Measurements from ENCODE around the gene MCM9.

MCM9 gene

GRCh38 chr6:118829817-118830478 is 105.0 kb downstream of the MCM9 start:
- no peak for DNase-seq (ENCODE audit: low read depth)
- H3K4me3 ChIP-seq (ENCODE audit: low read depth, low read length), result no peak overlapping the region
- in situ Hi-C loops (cut with HindIII; ENCODE audit: low sequenced_read_pairs), result no loop called here
- TF ChIP-seq, protein P1, sequence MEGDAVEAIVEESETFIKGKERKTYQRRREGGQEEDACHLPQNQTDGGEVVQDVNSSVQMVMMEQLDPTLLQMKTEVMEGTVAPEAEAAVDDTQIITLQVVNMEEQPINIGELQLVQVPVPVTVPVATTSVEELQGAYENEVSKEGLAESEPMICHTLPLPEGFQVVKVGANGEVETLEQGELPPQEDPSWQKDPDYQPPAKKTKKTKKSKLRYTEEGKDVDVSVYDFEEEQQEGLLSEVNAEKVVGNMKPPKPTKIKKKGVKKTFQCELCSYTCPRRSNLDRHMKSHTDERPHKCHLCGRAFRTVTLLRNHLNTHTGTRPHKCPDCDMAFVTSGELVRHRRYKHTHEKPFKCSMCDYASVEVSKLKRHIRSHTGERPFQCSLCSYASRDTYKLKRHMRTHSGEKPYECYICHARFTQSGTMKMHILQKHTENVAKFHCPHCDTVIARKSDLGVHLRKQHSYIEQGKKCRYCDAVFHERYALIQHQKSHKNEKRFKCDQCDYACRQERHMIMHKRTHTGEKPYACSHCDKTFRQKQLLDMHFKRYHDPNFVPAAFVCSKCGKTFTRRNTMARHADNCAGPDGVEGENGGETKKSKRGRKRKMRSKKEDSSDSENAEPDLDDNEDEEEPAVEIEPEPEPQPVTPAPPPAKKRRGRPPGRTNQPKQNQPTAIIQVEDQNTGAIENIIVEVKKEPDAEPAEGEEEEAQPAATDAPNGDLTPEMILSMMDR (IDR thresholded peaks at IDR 0.05; ENCODE audit: low read depth, low read length, missing control alignments), result no peak

- no peak for DNase-seq (ENCODE audit: low read depth)
- TF ChIP-seq, protein P1 (IDR thresholded peaks at IDR 0.05; ENCODE audit: low read depth, low read length, missing control alignments), result no peak
- H3K4me3 ChIP-seq (ENCODE audit: low read depth, low read length), result no peak overlapping the region
- in situ Hi-C loops (cut with HindIII; ENCODE audit: low sequenced_read_pairs), result no loop called here
Measured at GRCh38 chr6:118826096-118826495, 108.9 kb downstream of the MCM9 start.

DNA sequence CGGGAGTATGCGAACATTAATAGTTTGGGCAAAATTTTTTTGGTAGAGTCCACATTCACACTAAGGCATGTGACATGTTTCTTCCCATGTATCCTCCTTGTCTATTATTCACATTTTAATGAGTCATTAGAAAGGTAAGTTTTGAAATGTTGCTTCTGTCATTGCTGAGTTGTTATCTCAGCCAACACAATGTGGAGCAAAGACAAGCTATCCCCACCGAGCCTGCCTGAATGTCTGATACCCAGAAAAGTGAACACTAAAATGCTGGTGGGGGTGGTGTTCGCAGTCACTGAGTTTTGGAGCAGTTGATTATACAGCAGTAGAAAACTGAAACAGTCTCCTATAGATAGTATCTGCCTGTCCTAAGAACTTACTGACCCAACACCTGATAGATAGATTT is 109.3 kb downstream of the MCM9 start:
- in situ Hi-C loops (cut with HindIII; ENCODE audit: low sequenced_read_pairs), result no loop called here
- DNase-seq (ENCODE audit: low read depth), result no peak
- no peak overlapping the region for H3K4me3 ChIP-seq (ENCODE audit: low read depth, low read length)
- TF ChIP-seq, protein P1 (IDR thresholded peaks at IDR 0.05; ENCODE audit: low read depth, low read length, missing control alignments), result no peak

DNA sequence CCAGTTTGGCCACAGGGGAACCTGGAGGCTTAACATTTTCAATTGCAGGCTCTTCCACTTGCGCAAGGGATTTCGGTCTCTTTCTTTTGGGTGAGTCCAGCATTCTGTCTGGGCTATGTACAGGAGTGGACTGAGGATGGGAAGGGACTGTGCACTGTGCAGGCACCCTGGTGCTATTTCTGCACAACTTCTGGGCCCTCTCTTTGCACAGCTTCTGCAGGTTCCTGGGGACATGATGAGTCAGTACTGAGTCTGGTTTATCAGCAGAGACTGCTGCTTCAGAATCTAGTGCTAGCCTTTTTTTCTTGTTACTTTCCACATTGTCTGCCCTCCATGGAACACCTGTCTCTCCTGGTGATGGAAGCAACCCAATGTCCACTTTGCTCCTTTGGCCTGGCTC is 119.5 kb downstream of the MCM9 start:
- in situ Hi-C loops (cut with HindIII; ENCODE audit: low sequenced_read_pairs), result no loop called here
- TF ChIP-seq, protein P1 (IDR thresholded peaks at IDR 0.05; ENCODE audit: low read depth, low read length, missing control alignments), result no peak
- no peak for DNase-seq (ENCODE audit: low read depth)

GRCh38 chr6:118813775-118814174 is 121.2 kb downstream of the MCM9 start:
- in situ Hi-C loops (cut with HindIII; ENCODE audit: low sequenced_read_pairs), result no loop called here
- TF ChIP-seq, protein P1 (IDR thresholded peaks at IDR 0.05; ENCODE audit: low read depth, low read length, missing control alignments), result no peak
- no peak for DNase-seq (ENCODE audit: low read depth)

More for the DNA sequence above, 119.5 kb downstream of the MCM9 start:
- no peak overlapping the region for H3K4me3 ChIP-seq (ENCODE audit: low read depth, low read length)

DNA sequence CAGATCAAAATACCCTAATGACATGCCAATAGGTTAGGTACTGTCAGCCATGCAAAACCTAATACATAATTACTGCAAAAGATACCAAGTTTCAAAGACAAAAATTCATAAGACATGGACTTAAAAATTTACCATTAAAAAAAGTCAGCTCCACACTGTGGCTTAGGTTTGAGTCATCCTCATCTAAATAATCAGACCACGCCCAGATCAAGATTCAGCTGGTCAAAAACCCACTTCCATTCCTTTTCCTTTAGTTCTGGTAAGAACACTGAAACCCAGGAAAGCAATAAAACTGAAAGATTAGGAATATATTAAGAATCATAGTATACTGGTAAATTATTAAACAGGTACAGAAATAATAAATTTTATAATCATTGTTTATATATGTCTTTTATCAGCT is 122.0 kb downstream of the MCM9 start:
- DNase-seq (ENCODE audit: low read depth), result no peak
- TF ChIP-seq, protein P1 (IDR thresholded peaks at IDR 0.05; ENCODE audit: low read depth, low read length, missing control alignments), result no peak
- in situ Hi-C loops (cut with HindIII; ENCODE audit: low sequenced_read_pairs), result no loop called here
- H3K4me3 ChIP-seq (ENCODE audit: low read depth, low read length), result no peak overlapping the region

More at GRCh38 chr6:118813775-118814174, 121.2 kb downstream of the MCM9 start:
- H3K4me3 ChIP-seq (ENCODE audit: low read depth, low read length), result no peak overlapping the region

Measured in astrocyte of the cerebellum (primary cell).